Esophagus squamous epithelium (tissue), 4 donors: ENCODE measurements around the gene CAMK1D.

Experiments
- POLR2A ChIP-seq, 4 donors: fragments of 450-650 bp; IDR thresholded peaks; one replicate each; pipeline ENCODE4 v1.6.1; 2017; ENCODE audit warnings: antibody characterized with exemption in 4 of 4, mild to moderate bottlenecking in 4 of 4, moderate library complexity in 3 of 4
- TF ChIP-seq, protein P1 (sequence below), 6 experiments: fragments of 450-650 bp in 4 of 6; fragments of 200-600 bp in 2 of 6; sonication (generic) in 2 of 6; IDR thresholded peaks; one replicate each; pipeline ENCODE4 v1.5.1; 2016 to 2019; ENCODE audit warnings: antibody characterized with exemption in 6 of 6, mild to moderate bottlenecking in 4 of 6, moderate library complexity in 4 of 6

DNA sequence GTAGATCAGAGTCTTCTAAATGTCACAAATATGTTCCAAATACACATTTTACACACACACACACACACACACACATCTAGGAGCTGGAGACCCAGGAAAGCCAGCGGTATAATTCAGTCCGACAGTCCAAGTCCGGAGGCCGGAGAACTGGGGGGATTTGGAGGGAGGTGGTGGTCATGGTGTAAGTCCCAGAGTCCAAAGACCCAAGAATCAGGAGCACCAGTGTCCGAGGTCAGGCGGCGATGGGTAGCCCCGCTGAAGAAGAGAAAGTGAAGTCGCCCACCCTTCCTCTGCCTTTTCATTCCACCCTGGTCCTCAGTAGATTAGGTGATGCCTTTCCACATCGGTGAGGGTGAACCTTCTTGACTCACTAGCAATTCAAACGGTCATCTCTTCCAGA lies 154.8 kb downstream of the CAMK1D start:
- TF ChIP-seq, protein P1, sequence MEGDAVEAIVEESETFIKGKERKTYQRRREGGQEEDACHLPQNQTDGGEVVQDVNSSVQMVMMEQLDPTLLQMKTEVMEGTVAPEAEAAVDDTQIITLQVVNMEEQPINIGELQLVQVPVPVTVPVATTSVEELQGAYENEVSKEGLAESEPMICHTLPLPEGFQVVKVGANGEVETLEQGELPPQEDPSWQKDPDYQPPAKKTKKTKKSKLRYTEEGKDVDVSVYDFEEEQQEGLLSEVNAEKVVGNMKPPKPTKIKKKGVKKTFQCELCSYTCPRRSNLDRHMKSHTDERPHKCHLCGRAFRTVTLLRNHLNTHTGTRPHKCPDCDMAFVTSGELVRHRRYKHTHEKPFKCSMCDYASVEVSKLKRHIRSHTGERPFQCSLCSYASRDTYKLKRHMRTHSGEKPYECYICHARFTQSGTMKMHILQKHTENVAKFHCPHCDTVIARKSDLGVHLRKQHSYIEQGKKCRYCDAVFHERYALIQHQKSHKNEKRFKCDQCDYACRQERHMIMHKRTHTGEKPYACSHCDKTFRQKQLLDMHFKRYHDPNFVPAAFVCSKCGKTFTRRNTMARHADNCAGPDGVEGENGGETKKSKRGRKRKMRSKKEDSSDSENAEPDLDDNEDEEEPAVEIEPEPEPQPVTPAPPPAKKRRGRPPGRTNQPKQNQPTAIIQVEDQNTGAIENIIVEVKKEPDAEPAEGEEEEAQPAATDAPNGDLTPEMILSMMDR (IDR thresholded peaks at IDR 0.05): no peak
- TF ChIP-seq POLR2A (IDR thresholded peaks at IDR 0.05): no peak
